HG03469 (cell line): ENCODE results near the gene FLYWCH2.

Source experiments
- ATAC-seq: cut with Tn5 transposase; IDR thresholded peaks from one replicate; pipeline ENCODE4 v1.9.1; 2021; ENCODE audit warnings: mild to moderate bottlenecking, moderate library complexity, moderate number of reproducible peaks; ENCODE audit not compliant: unreplicated experiment

FLYWCH2 gene, protein sequence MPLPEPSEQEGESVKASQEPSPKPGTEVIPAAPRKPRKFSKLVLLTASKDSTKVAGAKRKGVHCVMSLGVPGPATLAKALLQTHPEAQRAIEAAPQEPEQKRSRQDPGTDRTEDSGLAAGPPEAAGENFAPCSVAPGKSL

DNA sequence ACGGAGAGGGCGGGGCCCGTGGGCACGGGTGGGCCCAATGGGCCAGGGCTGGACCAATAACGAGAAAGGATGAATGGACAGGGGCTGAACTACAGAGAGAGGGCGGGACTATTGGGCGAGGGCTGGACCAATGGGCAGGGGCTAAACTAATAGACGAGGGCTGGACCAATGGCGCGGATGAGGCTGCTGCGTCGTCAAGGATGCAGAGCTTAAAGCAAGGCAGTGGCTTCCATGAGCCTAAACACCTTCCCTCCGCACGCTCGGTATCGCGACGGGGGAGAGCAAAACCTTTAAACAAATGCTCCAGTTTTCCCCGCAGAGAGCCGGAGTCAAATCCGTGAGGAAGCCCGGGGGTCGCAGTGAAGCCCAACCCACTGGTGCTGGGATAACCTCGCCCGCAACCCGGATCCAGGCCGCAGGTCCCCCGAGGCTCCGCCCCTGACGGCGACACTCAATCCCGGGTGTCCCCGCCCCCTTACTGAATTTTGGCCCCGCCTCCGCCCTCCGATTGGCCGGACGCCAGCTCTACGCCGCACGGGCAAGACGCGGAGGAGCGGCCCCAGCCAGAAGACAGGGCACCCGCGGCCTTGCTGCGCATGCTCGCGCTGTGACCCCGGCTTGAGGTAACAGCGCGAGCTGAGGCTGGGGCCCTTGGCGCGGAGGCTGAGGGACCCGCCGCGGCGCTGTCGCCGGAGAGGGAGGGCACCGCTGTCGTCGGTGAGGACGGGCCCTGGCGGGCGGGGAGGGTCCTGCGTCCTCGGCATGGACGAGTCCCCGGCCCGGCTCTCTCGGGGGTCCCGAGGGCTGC lies at the start of gene FLYWCH2:
TSS of gene FLYWCH2 (plus strand) at position 566 of the 808 bp plus-strand sequence. CDS start 13,235 bp downstream, outside the sequence.
- peak; percentile 62 for ATAC-seq

DNA sequence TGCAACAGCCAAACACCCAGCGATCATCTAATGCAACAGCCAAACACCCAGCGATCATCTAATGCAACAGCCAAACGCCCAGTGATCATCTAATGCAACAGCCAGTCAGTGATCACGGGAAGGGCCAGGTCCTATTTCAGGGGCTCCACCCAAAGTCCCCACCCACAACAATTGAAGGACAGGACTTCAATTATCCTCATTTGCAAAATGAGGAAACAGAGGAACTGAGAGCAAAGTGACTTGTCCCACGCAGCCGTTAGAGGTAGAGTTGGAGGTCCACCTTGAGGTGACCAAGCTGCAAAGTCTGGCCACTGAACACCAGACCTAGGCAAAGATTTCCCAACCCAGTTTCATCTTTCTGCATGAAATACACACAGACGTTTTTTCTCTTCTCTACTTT lies 49.2 kb upstream of the FLYWCH2 start:
- no peak for ATAC-seq

GRCh38 chr16:2834968-2835367 lies 48.0 kb upstream of the FLYWCH2 start:
- ATAC-seq = no peak

GRCh38 chr16:2835638-2836493 lies 47.1 kb upstream of the FLYWCH2 start:
- ATAC-seq = no peak

DNA sequence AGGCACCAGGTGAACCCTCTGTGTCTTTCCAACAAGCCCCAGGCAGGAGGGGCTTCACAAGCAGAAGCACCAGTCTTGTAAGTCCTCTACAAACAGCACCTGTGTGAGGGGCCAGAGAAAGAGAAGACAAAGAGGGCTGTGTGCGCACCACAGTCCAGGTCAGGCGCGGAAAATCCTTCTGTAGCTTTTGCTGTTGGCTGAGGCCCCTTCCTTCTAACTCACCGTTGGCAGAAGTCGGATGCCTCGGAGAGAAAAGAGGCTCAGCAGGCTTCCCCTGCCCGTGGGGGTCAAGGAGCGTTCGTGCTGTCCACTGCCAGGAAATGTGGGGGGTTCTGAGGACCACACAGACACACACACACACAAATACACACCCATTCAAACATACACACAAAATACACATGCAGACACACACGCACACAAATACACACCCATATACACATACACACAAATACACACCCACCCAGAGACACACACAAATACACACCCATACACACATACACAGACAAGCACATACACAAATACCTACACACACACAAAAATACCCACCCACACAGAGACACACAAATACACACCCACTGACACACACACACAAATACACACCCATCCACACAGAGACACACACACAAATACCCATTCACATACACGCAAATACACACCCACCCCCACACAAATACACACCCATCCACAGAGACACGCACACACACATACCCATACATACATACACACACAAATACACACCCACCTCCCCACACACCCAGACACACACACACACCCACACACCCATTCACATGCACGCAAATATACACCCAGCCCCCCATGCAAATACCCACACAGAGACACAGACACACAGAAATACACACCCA lies 46.1 kb upstream of the FLYWCH2 start:
- ATAC-seq = no peak

DNA sequence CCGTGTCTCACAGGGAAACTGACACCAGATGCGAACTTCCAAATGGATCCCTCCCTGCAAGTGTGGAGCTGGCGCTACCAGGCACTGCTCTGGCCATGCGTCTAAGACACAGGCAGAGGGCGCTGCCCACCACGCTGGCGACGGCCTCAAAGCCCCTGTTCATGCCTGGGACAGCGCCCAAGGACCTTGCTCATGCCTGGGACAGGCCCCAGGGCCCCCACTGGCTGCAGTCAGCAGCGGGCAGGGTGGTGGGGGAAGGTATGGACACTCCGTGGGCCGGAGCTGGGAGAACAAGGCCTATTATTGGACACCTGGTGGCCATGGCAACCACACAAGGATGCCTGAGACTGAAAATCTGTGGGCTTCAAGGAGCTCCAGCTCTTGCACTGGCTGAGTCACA lies 44.1 kb upstream of the FLYWCH2 start:
- ATAC-seq = no peak

- no peak for ATAC-seq
These were observed 43.2 kb upstream of the FLYWCH2 start for GRCh38 chr16:2839650-2840450.

DNA sequence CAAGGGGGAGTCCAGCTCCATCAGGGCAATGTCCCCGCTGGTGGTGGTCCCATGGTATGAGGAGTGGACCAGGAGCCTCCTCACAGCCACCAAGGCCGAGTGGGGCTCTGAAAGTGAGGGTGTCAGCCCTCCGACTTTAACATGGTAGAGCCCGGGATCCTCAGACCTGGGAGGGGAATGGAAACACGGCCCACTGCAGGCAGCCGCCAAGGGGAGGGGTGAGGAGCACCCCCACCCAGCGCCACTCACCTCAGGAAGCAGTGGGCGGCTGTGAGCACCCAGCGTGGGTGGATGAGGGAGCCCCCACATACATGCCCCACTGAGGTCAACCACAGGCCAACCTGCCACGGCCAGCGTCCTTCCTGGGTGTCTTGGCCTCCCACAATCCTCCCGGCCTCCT lies 42.1 kb upstream of the FLYWCH2 start:
- no peak for ATAC-seq

GRCh38 chr16:2841606-2842339 lies 41.2 kb upstream of the FLYWCH2 start:
- no peak for ATAC-seq

GRCh38 chr16:2842340-2843000 lies 40.5 kb upstream of the FLYWCH2 start:
- no peak for ATAC-seq

- ATAC-seq = no peak
These were observed 39.5 kb upstream of the FLYWCH2 start for GRCh38 chr16:2843526-2843925.

DNA sequence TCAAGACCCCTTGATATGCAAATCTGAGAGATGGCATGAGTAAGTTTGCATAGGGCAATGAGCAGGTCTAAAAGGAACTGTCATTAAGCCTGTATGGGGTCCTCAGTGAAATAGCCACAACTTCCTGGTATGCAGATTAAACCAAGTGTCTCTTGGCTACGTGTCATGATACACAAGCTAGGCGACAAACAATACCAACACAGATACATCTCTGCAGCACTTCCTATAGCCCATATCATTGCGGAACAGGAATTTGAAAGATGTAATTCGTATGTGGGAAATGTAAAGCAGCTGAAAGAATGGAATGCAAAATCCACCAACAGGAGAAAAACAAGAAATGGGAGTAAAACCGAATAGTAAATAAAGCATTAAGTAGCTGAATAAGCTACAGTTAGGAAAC lies 37.9 kb upstream of the FLYWCH2 start:
- ATAC-seq = no peak

GRCh38 chr16:2846511-2847310 lies 36.3 kb upstream of the FLYWCH2 start:
- ATAC-seq = no peak

DNA sequence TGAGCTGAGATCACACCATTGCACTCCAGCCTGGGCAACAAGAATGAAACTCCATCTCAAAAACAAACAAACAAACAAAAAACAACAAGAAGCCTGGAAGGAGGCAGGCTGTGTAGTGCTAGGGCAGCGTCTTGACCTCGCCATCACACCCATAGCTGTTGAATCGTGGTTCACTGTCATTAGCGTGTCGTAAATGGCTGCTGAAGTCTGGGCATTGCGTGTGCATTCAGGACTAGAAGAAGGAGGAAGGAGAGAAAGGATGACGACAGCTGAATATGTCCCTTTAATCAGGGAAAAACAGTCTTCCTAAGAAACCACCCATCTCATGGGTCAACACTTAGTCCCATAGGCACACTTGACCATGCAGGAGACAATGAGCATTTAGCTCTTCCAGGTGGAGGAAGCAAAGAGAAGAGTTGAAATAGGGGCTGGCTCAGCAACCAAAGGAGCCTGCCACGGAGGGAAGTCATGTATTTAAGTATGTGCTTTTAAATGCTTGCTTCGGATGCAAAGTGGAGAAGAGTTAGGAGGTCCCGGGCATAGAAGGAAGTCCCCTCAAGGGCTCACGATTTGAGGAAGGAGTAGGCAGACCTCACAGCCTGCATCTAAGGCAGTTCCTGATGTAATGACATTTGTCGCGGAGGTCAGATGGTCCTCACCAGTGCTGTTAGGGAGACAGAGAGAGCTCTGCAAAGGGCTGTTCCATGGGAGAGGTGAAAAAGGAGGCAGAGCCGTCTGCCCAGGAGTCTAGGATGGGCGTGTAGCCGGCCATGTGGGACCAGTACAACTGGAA lies 33.9 kb upstream of the FLYWCH2 start:
- no peak for ATAC-seq

GRCh38 chr16:2852003-2852730 lies 30.8 kb upstream of the FLYWCH2 start:
- no peak for ATAC-seq

DNA sequence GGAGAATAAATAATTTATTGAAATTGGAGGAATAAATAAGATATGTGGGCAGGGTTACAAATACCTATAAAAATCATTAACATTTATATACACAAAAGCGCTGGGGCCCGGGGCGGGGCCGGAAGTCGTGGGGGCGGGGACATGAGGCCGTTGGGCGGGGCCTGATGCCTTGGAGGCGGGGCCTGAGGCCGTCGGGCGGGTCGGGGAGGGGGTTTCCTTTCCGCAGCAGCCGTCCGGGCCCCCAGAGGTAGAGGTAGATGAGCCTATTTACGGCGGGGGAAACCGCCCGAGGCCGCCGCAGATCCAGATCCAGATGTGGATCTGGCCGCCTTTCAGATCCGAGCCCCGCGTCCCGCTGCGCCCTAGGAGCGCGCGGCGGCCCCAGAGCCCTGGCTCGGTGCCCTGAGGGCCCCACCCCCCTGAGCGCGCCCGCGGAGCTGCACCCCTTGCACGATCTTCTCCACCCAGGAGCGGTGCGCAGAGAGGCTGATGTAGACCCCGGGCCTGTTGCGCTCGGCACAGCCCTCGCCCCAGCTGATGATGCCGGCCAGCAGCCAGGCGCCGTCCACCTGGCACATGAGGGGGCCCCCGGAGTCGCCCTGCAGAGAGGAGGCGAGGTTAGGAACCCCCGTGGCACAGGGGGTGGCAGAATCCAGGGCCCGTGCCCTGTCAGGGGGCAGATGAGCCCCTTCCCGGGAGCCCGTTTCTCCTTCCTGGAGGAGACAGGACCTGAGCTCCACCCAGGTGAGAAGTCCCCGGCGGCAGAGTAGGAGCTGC lies 30.1 kb upstream of the FLYWCH2 start:
- no peak for ATAC-seq
